Thyroid gland (tissue), 4 donors: ENCODE data around the gene MLH1. TPM values are rescaled to one million over a fixed set of nuclear protein-coding genes. Genes with fewer than 3 reads are reported as not detected.

ENCODE experiments used
- DNase-seq, 2 donors: peaks; one replicate each; pipeline ENCODE4 v3.0.0-alpha.2; 2019
- H3K27ac ChIP-seq, 3 donors: fragments of 200-600 bp; sonication (generic); 1 replicate in 2 of 3; 2 replicates in 1 of 3; pipeline ENCODE4 v1.5.1; 2016 to 2019; ENCODE audit warnings: mild to moderate bottlenecking in 1 of 3, moderate library complexity in 1 of 3
- H3K27me3 ChIP-seq: fragments of 200-600 bp; sonication (generic); one replicate; pipeline ENCODE4 v1.5.1; 2019
- H3K36me3 ChIP-seq, 2 donors: fragments of 200-600 bp; sonication (generic); one replicate each; pipeline ENCODE4 v1.5.1; 2016 to 2019
- H3K4me1 ChIP-seq, 2 donors: fragments of 200-600 bp; sonication (generic); one replicate each; pipeline ENCODE4 v1.5.1; 2017 to 2019
- H3K4me3 ChIP-seq, 3 donors: fragments of 200-600 bp; sonication (generic); replicated peaks in 1 of 3; 1 replicate in 2 of 3; 2 replicates in 1 of 3; pipeline ENCODE4 v1.5.1; 2016; ENCODE audit warnings: mild to moderate bottlenecking in 1 of 3
- H3K9me3 ChIP-seq: fragments of 200-600 bp; sonication (generic); one replicate; pipeline ENCODE4 v1.5.1; 2017
- POLR2A ChIP-seq, 2 donors: fragments of 450-650 bp; IDR thresholded peaks; one replicate each; pipeline ENCODE4 v1.6.1; 2017; ENCODE audit warnings: antibody characterized with exemption in 2 of 2, mild to moderate bottlenecking in 2 of 2, moderate library complexity in 1 of 2
- WGBS, 2 donors: methylation state at CpG; one replicate each; pipeline ENCODE4 v1.1.5; 2017; 5-methylcytosine and 5-hydroxymethylcytosine counted together
- intact Hi-C: fragments of 100-400 bp; cut with DNase I; formaldehyde crosslinking; loops from one replicate; pipeline ENCODE4 v1.15.1; 2023
- total RNA-seq, 4 donors: library from RNA; depleted of rRNA; stranded (reverse); fragments of >200 nt; gene quantifications; one replicate each; pipeline ENCODE4 v1.2.3, GENCODE V29; 2016
- TF ChIP-seq, protein P1 (sequence below), 6 experiments: fragments of 200-600 bp in 3 of 6; fragments of 450-650 bp in 3 of 6; sonication (generic) in 3 of 6; IDR thresholded peaks; one replicate each; pipeline ENCODE4 v1.5.1; 2016 to 2019; ENCODE audit warnings: antibody characterized with exemption in 6 of 6, mild to moderate bottlenecking in 2 of 6, inconsistent platforms in 1 of 6, moderate library complexity in 1 of 6

Gene MLH1
- total RNA-seq, 4 donors from 2014 or later: 32.1 to 65.7 (median 54.3) TPM

DNA sequence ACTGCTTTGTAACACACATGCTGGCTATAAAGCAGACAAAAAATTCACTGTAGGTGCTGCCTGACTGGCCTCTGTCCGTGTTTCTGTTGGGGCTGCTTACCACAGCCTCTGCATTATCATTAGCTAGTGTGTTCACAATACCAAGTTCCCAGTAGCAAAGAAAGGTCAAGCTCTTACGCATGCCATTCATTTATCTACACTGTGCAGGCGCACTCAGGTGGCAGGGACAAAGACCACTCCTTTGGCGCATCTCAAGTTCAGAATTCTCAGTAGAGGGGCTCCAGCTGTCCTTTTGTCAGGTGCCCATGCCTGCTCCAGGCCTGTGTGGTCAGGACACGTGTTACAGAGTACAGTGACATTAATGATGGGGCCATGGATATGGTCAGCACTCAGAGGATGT is 22.3 kb downstream of the MLH1 start:
- intact Hi-C loops: no loop called here
- Histone ChIP-seq H3K9me3 (no peaks in the 10 kb centered on the region), H3K4me3 (no peak overlapping the region), H3K27ac (no peak overlapping the region), H3K4me1 (no peaks in the 10 kb centered on the region), H3K27me3 (no peaks in the 10 kb centered on the region), H3K36me3 (peaks cover 46 to 54% of the 10 kb centered on the region in 2 donors)
- WGBS, 2 donors: 93 to 97% methylated on average over 5 of the region's 5 CpGs
- no peak for DNase-seq
- TF ChIP-seq, protein P1, sequence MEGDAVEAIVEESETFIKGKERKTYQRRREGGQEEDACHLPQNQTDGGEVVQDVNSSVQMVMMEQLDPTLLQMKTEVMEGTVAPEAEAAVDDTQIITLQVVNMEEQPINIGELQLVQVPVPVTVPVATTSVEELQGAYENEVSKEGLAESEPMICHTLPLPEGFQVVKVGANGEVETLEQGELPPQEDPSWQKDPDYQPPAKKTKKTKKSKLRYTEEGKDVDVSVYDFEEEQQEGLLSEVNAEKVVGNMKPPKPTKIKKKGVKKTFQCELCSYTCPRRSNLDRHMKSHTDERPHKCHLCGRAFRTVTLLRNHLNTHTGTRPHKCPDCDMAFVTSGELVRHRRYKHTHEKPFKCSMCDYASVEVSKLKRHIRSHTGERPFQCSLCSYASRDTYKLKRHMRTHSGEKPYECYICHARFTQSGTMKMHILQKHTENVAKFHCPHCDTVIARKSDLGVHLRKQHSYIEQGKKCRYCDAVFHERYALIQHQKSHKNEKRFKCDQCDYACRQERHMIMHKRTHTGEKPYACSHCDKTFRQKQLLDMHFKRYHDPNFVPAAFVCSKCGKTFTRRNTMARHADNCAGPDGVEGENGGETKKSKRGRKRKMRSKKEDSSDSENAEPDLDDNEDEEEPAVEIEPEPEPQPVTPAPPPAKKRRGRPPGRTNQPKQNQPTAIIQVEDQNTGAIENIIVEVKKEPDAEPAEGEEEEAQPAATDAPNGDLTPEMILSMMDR (IDR thresholded peaks at IDR 0.05): no peak
- no peak for TF ChIP-seq POLR2A (IDR thresholded peaks at IDR 0.05)

DNA sequence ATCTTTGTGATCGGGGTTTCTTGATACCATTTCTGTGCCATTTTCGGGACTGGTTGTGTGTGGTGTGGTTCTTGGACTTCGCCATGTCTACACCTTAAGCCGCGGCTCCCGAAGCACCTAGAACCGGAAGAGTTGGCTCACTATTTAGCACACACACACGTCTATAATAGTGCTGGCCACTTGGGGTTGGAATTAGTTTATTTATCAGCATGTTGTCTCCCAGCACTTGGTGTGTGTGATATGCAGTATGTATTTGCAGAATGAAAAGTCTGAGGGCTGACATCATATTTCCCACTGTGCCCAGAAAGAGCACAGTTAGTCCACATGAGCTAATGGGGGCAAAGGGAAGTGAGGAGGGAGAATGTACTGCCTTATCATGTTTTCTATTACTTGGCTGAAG is 23.6 kb downstream of the MLH1 start:
- Histone ChIP-seq H3K9me3 (no peaks in the 10 kb centered on the region), H3K36me3 (peaks cover 52 to 55% of the 10 kb centered on the region in 2 donors), H3K4me3 (no peak overlapping the region), H3K27ac (no peak overlapping the region), H3K4me1 (no peaks in the 10 kb centered on the region), H3K27me3 (no peaks in the 10 kb centered on the region)
- WGBS, 2 donors: 96% methylated on average over 8 of the region's 8 CpGs
- no peak for DNase-seq
- intact Hi-C loops: no loop called here
- TF ChIP-seq, protein P1 (IDR thresholded peaks at IDR 0.05): no peak
- no peak for TF ChIP-seq POLR2A (IDR thresholded peaks at IDR 0.05)

DNA sequence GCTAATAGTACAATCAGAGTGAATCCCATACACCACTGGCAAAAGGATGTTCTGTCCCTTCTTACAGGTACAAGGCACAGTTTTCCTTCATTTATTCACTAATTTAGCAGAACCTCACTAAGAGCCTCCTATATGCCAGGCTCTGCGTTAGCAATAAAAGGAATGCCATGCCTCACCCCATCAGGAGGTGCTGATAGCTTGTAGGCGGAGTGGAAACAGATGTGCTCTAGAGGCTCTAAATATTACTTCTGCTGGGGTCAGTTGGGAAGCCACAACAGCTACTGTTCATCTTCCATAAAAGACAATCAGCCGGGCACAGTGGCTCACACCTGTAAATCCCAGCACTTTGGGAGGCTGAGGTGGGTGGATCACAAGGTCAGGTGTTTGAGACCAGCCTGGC is 24.4 kb downstream of the MLH1 start:
- Histone ChIP-seq H3K9me3 (no peaks in the 10 kb centered on the region), H3K27me3 (no peaks in the 10 kb centered on the region), H3K4me1 (no peaks in the 10 kb centered on the region), H3K36me3 (peaks cover 50 to 51% of the 10 kb centered on the region in 2 donors), H3K27ac (no peak overlapping the region), H3K4me3 (no peak overlapping the region)
- intact Hi-C loops: no loop called here
- 83 to 100% methylated on average over 3 of the region's 3 CpGs for WGBS, 2 donors
- TF ChIP-seq POLR2A (IDR thresholded peaks at IDR 0.05): no peak
- TF ChIP-seq, protein P1 (IDR thresholded peaks at IDR 0.05): no peak
- no peak for DNase-seq

DNA sequence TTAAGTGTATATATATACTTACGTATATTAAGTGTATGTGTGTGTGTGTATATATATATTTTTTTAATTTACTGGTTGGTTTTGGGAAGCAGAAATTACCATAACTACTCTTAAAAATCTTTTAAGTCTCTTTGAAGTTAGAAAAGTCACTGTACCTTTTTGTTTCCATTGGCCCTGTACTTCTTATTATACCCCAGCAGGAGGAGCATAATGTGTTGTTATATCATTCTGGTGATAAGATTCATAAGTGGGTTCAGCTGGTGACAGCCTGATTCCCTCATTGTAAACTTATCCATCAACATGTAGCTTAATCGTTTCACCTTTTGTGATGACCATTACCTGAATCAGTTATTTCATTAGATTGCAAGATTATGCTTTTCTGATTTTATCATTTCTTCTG is 30.8 kb downstream of the MLH1 start:
- DNase-seq: no peak
- no peak for TF ChIP-seq POLR2A (IDR thresholded peaks at IDR 0.05)
- TF ChIP-seq, protein P1 (IDR thresholded peaks at IDR 0.05): peak in 3 of 6 experiments; percentile 32 to 41 (median 39)
- Histone ChIP-seq H3K4me1 (peaks cover 29 to 40% of the 10 kb centered on the region in 2 donors), H3K9me3 (no peaks in the 10 kb centered on the region), H3K4me3 (no peak overlapping the region), H3K27me3 (no peaks in the 10 kb centered on the region), H3K36me3 (peaks cover 20 to 26% of the 10 kb centered on the region in 2 donors), H3K27ac (peak overlapping the region in 1 of 3 donors; percentile 94)
- intact Hi-C loops: loop anchor here (10.0 kb wide), 1 partner anchor 191 kb away; no protein-coding TSS in a partner anchor
- WGBS, 2 donors: 96 to 98% methylated on average over 2 of the region's 2 CpGs

DNA sequence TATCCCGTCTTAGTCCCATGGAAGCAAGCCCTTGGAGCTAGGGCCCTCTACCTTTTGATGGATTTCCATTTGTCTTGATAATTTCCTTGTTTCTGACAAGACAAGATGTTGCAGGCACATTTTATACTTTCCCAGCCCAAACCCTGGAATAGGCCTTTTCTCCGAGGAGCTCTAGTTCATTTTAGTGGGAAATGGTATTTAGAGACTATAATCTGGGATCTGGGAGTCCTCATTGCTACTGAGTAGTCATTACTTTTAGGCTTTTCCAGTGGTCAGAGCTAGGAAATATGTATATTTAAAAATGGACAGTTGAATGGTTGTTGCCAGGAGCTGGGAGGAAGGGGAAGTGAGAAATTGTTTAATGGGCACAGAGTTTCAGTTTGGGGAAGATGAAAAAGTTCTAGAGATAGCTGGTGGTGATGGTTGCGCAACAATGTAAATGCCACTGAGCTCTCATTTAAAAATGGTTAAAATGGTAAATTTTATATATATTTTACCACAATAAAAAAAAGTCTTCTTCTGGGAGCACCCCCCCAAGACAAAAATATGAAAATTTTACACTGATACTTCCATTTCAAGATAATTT is 31.6 kb downstream of the MLH1 start:
- no peaks in the 10 kb centered on the region for H3K27me3 ChIP-seq
- peak overlapping the region in 2 of 3 donors; percentile 81 to 94 for H3K27ac ChIP-seq
- no peak for TF ChIP-seq POLR2A (IDR thresholded peaks at IDR 0.05)
- 95 to 97% methylated on average over 3 of the region's 3 CpGs for WGBS, 2 donors
- H3K9me3 ChIP-seq: no peaks in the 10 kb centered on the region
- H3K36me3 ChIP-seq: peaks cover 14 to 19% of the 10 kb centered on the region in 2 donors
- H3K4me1 ChIP-seq: peaks cover 37 to 48% of the 10 kb centered on the region in 2 donors
- no peak for DNase-seq
- intact Hi-C loops: loop anchor here (10.0 kb wide), 1 partner anchor 190 kb away; no protein-coding TSS in a partner anchor
- H3K4me3 ChIP-seq: no peak overlapping the region
